ENCODE data around the gene NTNG1. TPM values are rescaled to one million over a fixed set of nuclear protein-coding genes. Genes with fewer than 3 reads are reported as not detected.
"Not testable (repeated sequence)": the region's sequence is repeated elsewhere in the genome, so short reads cannot be mapped to it uniquely, and the experiment has no call there.

NTNG1 gene
- total RNA-seq, 1 donor from 2014 or later = 0.79 TPM

- Mint-ChIP-seq H3K27me3 (ENCODE audit: insufficient read depth, low read depth) (no peaks in the 10 kb centered on the region), H3K4me3 (no peak overlapping the region), H3K27ac (no peak overlapping the region), H3K9me3 (peaks cover 12% of the 10 kb centered on the region), H3K36me3 (no peaks in the 10 kb centered on the region), H3K4me1 (no peaks in the 10 kb centered on the region)
- TF ChIP-seq EZH2 (IDR thresholded peaks at IDR 0.05) (no peak), CTCF (IDR thresholded peaks at IDR 0.05) (no peak)
- H3K9me3 ChIP-seq (ENCODE audit: low read depth) = no peaks in the 10 kb centered on the region
- H3K36me3 ChIP-seq = no peaks in the 10 kb centered on the region
- no peaks in the 10 kb centered on the region for H3F3A ChIP-seq (ENCODE audit: low read depth)
- no peaks in the 10 kb centered on the region for H4K20me1 ChIP-seq (ENCODE audit: low read depth)
- H3K4me2 ChIP-seq = no peak overlapping the region
- no peaks in the 10 kb centered on the region for H3K4me1 ChIP-seq
- no peaks in the 10 kb centered on the region for H3K79me2 ChIP-seq (ENCODE audit: low read depth)
- no peak overlapping the region for H3K27ac ChIP-seq
- no peak overlapping the region for H2AFZ ChIP-seq (replicated peaks)
- DNase-seq (ENCODE audit: low spot score) = no peak
- H3K27me3 ChIP-seq = no peaks in the 10 kb centered on the region
- no peak overlapping the region for H3K4me3 ChIP-seq
- H3K9ac ChIP-seq = no peak overlapping the region
These were observed 91.6 kb downstream of the NTNG1 start for GRCh38 chr1:107232426-107232825.

GRCh38 chr1:107236760-107237159, 95.9 kb downstream of the NTNG1 start:
- not testable (repeated sequence) for DNase-seq (ENCODE audit: low spot score); H3K4me3 ChIP-seq; H3F3A ChIP-seq (ENCODE audit: low read depth); H3K4me1 Mint-ChIP-seq; H2AFZ ChIP-seq (replicated peaks); H3K27me3 ChIP-seq; H3K4me1 ChIP-seq; H3K27ac ChIP-seq; H3K4me2 ChIP-seq; H3K36me3 ChIP-seq; H3K9ac ChIP-seq; H3K9me3 ChIP-seq (ENCODE audit: low read depth); H4K20me1 ChIP-seq (ENCODE audit: low read depth); H3K79me2 ChIP-seq (ENCODE audit: low read depth); H3K27me3 Mint-ChIP-seq (ENCODE audit: insufficient read depth, low read depth); H3K27ac Mint-ChIP-seq; H3K4me3 Mint-ChIP-seq; H3K36me3 Mint-ChIP-seq
- peaks cover 15% of the 10 kb centered on the region for H3K9me3 Mint-ChIP-seq

- H3K36me3 ChIP-seq = no peaks in the 10 kb centered on the region
- no peak for TF ChIP-seq EZH2phosphoT487 (IDR thresholded peaks at IDR 0.05)
- TF ChIP-seq EZH2 (IDR thresholded peaks at IDR 0.05) = no peak
- TF ChIP-seq CTCF (IDR thresholded peaks at IDR 0.05) = no peak
- no peak overlapping the region for H2AFZ ChIP-seq (replicated peaks)
- H3K9me3 Mint-ChIP-seq = no peaks in the 10 kb centered on the region
- H3K36me3 Mint-ChIP-seq = no peaks in the 10 kb centered on the region
- H4K20me1 ChIP-seq (ENCODE audit: low read depth) = no peaks in the 10 kb centered on the region
- DNase-seq (ENCODE audit: low spot score) = no peak
- H3K27me3 Mint-ChIP-seq (ENCODE audit: insufficient read depth, low read depth) = peaks cover 2% of the 10 kb centered on the region
- no peak overlapping the region for H3K4me3 ChIP-seq
- no peaks in the 10 kb centered on the region for H3K79me2 ChIP-seq (ENCODE audit: low read depth)
- no peaks in the 10 kb centered on the region for H3F3A ChIP-seq (ENCODE audit: low read depth)
- no peak overlapping the region for H3K27ac Mint-ChIP-seq
- H3K9me3 ChIP-seq (ENCODE audit: low read depth) = no peaks in the 10 kb centered on the region
- no peaks in the 10 kb centered on the region for H3K27me3 ChIP-seq
- H3K4me1 Mint-ChIP-seq = peaks cover 7% of the 10 kb centered on the region
- no peak overlapping the region for H3K27ac ChIP-seq
- H3K4me2 ChIP-seq = no peak overlapping the region
- no peak overlapping the region for H3K4me3 Mint-ChIP-seq
- peaks cover 8% of the 10 kb centered on the region for H3K4me1 ChIP-seq
- H3K9ac ChIP-seq = no peak overlapping the region
These were observed 102.6 kb downstream of the NTNG1 start for GRCh38 chr1:107243461-107243860.

GRCh38 chr1:107244709-107245500, 104.1 kb downstream of the NTNG1 start:
- DNase-seq (ENCODE audit: low spot score) = no peak
- H3K4me3 Mint-ChIP-seq = no peak overlapping the region
- Histone ChIP-seq H4K20me1 (ENCODE audit: low read depth) (no peaks in the 10 kb centered on the region), H3K9me3 (ENCODE audit: low read depth) (no peaks in the 10 kb centered on the region), H3K4me2 (no peak overlapping the region), H3K9ac (no peak overlapping the region), H3K27me3 (no peaks in the 10 kb centered on the region), H2AFZ (replicated peaks) (no peak overlapping the region), H3K4me1 (peaks cover 8% of the 10 kb centered on the region), H3F3A (ENCODE audit: low read depth) (no peaks in the 10 kb centered on the region), H3K27ac (no peak overlapping the region), H3K4me3 (no peak overlapping the region), H3K79me2 (ENCODE audit: low read depth) (no peaks in the 10 kb centered on the region), H3K36me3 (no peaks in the 10 kb centered on the region)
- no peak for TF ChIP-seq EZH2 (IDR thresholded peaks at IDR 0.05)
- TF ChIP-seq EZH2phosphoT487 (IDR thresholded peaks at IDR 0.05) = no peak
- no peak for TF ChIP-seq CTCF (IDR thresholded peaks at IDR 0.05)
- H3K36me3 Mint-ChIP-seq = no peaks in the 10 kb centered on the region
- H3K27ac Mint-ChIP-seq = no peak overlapping the region
- no peaks in the 10 kb centered on the region for H3K9me3 Mint-ChIP-seq
- peaks cover 7% of the 10 kb centered on the region for H3K4me1 Mint-ChIP-seq
- peaks cover 2% of the 10 kb centered on the region for H3K27me3 Mint-ChIP-seq (ENCODE audit: insufficient read depth, low read depth)

Data from neural progenitor cell (in vitro differentiated cells).